ENCODE measurements around the gene SCGB1C2.

Gene SCGB1C2

DNA sequence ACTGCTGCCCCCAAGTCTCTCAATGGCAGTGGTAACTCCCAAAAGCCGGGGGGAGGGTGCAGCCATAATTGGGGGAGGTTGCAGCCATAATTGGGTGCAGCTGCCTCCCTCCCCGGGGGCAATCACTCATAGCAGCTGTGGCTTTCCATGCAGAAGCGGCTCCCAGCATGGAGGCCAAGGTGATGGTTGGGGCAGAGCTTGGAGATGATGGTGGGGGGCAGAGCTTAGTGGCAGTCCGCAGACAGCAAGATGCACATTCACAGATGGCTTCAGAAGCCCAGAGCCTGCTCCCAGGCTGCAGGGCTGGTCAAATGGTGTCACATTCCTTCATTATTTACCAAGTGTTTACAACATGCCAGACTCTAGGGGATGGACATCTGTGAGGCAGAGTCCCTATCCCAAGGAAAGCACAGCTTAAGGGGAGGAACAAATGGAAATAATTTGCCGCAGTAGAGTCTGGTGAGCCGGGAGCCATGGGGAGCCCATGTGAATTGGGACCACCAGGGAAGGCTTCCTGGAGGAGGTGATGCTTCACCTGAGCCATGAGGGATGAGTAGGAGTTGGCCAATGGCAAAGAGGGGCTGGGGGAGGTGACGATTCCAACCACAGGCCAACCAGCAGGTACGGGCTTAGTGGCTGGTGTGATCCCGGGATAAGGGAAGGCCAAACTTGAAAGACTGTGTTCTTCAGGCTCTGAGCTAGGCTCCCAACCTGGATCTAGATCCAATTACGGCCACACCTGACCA lies 36.0 kb downstream of the SCGB1C2 start:
- no peak for DNase-seq

- DNase-seq: no peak
Measured at GRCh38 chr17:177155-177554, 39.8 kb downstream of the SCGB1C2 start.

- no peak for DNase-seq
Measured at GRCh38 chr17:177762-178161, 40.4 kb downstream of the SCGB1C2 start.

DNA sequence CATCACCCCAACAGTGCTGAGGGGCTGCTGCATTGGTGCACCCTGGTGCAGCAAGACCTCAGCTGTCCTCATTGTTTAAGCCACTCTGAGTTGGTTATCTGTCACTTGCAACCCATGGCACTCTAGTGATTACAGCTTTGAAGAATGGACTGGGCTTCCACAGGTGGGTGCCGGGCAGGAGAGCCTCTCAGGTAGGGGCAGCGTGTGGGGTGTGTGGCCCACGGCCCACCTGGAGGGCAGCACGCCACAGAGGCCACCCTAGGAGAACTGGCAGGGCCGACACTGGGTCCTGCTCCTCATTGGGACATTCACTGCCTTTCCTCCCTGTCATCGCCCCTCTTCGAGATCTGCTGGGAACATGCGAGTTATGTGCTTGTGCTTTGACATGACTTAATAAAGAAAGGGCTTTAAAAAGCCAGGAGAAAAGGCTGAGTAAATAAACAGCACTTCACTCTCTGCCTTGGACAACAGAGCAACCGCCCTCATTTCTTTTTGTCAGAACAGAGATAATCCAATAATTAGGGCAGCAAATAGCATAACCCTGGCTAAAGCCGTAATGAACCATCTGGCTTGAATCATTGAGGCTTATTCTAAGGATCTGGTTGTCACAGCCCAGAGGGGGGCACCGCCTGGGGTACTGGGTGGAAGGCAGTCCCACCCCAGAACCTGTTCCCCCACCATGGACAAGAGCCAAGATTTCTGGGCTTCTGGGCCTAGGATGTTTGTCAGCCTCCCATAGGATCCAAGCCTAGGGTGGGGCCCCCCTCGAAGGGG lies 41.1 kb downstream of the SCGB1C2 start:
- DNase-seq: no peak

DNA sequence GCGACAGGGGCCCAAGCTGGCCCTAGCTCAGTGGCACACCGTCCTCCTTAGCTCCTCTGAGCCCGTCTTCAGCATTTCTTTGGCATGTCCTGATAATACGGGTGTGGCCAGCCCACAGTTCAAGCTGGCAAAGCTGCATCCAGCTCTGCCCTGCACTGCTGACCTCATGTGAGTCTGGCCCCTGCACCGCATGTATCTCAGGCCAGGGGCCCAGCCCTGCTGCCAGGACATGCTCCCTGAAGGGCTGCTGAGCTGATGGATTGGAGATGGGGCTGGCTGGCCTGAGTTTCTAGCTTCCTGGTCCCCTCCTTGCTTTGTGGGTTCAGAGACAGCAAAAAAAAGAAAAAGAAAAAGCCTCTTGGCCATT lies 41.7 kb downstream of the SCGB1C2 start:
- DNase-seq: no peak

DNA sequence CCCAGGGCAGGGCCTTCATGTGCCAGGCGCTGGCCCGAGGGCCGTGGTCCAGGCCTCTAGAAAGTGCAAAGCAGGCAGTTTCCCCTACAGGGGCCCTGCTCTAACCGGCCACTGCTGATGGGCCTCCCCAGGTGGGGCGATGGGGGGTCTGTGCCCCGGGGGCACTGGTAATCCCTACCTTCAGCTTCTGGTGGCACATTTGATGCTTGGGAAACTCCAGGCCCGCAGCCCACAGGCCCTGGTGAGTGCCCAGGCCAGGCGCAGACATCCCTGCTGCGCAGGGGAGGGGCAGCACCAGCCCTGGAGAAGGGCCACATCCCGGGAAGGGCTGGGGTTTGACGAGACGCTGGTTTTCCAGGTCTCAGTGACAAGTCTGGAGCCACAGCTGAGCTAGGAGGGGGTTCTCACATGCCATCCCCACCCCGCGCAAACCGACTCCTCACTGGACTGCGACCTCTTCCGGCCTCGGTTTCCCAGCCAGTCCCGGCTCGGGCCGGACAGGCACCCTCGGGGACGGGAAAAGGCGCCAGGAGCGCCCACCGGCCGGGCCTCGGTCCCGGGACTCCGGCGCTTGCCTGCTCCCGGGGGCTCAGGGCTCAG lies 42.5 kb downstream of the SCGB1C2 start:
- no peak for DNase-seq

DNA sequence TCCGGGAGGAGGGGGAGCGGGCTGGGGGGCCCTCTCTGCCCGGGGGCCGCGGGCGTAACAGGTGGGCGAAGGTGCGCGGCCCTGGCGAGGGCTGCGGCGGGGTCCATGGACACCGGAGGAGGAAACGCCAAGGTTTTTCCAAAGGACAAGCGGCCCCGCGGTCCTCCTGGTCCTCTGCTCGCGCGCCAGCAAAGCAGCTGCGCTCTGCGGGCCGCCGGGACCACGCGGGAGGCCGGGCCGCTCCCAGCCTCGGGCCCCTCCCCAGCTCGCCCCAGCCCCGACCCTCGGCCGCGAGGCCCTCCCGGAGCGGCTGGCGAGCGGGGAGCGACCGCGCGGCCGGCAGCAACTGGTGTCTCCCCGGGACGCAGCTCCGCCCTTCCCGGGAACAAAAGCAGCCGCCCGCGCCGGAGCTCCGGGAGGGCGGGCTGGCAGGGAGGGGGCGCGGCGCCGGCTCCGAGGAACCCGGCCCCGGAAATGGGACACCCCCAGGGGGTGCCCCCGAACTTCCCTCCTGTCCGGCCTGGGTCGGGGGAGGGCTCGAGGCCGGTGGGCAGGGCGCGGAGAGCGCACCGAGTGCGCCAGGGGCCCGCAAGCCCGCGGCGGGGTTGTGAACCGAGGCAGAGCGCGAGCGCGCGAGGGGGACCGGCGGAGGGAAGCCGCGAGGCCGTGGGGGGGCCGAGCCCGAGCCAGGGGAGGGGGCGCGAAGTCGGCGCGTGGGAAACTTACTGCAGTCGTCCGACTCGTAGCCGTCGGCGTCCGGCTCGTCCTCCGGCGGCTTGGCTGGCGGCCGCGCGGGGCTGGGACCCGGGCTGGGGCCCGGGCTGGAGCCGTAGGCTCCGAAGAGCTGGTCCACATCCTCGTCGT lies 43.2 kb downstream of the SCGB1C2 start:
- no peak for DNase-seq

GRCh38 chr17:181245-182049 lies 44.1 kb downstream of the SCGB1C2 start, which contains the start of gene DOC2B:
Gene DOC2B, minus strand, starts transcription at chr17:181650. Its CDS starts 171 bp downstream, at chr17:181479.
- DNase-seq: no peak

- no peak for DNase-seq
Measured at GRCh38 chr17:182050-182751, 44.8 kb downstream of the SCGB1C2 start.

GRCh38 chr17:183021-183420 lies 45.7 kb downstream of the SCGB1C2 start:
- no peak for DNase-seq

GRCh38 chr17:185445-186138 lies 48.2 kb downstream of the SCGB1C2 start:
- DNase-seq: no peak

- no peak for DNase-seq
Measured at GRCh38 chr17:187130-187529, 49.8 kb downstream of the SCGB1C2 start.

All from activated T-cell treated with anti-CD3 and anti-CD28 coated beads, Interleukin-2, amount 50 U/mL, for 1 hour (primary cell).